ENCODE data around the gene PLA1A.
"Not testable (repeated sequence)": the region's sequence is repeated elsewhere in the genome, so short reads cannot be mapped to it uniquely, and the experiment has no call there.

The PLA1A gene

DNA sequence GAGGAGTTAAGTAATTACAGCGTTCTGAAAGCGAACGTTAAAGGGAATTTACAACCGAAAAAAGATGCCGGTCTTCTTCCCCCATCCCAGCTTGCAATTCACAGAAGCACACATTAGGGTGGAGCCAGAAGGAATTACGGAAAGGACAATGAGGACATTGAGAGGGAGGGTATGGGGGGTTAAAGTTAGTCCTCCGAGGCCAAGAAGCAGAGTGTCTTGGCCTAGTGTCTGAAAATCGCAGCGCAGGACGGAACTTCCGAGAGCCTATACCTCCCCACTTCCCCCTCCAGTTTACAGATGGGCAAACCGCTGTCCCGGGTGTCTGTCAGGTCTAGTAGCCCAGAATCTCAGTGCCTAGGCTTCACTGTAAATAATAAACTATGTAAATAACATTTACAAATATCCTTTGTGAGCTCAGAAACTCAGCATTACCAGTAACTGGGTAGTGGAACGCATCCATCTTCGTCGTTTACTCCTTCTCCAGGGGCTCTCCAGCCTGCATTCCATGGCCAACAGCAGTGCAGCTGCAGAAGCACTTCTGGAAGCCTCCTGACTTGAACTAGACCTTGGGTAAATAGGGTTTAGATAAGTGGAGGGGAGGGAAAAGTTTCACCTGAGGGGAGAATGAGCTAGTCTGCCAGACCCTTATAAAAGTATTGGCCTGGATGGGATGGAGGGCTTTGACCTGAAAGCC, 17.5 kb upstream of the PLA1A start:
- no peak for FAIRE-seq

DNA sequence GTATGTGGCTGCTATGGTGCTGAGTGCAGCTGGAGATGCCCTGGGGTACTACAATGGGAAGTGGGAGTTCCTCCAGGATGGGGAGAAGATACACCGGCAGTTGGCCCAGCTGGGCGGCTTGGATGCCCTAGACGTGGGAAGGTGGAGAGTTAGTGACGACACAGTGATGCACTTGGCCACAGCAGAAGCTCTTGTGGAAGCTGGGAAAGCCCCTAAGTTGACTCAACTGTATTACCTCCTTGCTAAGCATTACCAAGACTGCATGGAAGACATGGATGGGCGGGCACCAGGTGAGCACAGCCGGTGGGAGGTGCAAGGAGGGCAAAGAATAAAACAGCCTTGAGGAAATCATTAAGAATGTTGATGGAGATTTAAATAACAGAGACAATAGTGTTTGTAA, 15.5 kb upstream of the PLA1A start:
- FAIRE-seq = no peak

DNA sequence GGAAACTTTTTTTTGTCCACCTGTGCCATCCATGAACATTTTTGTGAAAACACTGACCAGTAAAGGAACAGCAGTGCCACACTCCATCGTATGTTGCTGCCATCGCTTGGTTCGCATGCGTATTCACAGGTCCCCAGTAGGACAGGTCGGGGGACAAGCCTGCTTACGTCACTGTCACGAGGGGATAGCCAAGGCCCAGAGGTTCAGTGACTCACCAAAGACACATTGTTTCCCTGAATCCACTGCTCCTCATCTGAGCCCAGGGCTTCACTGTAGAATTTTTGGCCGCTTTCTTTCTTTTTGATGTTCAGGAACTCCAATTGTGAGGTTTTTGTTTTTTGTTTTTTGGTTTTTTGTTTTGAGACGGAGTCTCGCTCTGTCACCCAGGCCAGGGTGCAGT, 12.5 kb upstream of the PLA1A start:
- no peak for FAIRE-seq

DNA sequence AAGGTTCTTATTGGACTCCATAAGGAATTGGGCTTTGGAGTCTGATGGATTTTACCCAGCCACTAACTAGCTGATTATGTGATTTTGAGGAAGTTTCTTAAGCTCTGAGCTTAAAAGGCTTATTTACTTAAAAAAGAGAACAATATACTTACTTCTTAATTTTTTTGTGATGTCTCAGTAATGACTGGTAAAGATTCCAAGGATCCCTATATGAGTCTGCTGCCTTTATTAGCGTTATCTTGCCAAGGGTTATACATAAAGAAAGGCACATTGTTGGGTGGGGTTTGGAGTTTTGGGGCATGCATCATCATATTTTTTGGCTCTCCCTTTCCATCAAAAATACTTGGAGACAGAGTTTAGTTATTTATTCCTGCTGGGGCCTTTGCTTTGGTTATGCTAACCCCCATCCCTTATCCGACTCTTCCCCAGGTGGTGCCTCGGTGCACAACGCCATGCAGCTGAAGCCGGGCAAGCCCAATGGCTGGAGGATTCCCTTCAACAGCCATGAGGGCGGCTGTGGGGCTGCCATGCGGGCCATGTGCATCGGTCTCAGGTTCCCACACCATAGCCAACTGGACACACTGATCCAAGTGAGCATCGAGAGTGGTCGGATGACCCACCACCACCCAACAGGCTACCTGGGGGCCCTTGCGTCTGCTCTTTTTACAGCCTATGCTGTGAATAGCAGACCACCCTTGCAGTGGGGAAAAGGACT, 11.7 kb upstream of the PLA1A start:
- FAIRE-seq = no peak

DNA sequence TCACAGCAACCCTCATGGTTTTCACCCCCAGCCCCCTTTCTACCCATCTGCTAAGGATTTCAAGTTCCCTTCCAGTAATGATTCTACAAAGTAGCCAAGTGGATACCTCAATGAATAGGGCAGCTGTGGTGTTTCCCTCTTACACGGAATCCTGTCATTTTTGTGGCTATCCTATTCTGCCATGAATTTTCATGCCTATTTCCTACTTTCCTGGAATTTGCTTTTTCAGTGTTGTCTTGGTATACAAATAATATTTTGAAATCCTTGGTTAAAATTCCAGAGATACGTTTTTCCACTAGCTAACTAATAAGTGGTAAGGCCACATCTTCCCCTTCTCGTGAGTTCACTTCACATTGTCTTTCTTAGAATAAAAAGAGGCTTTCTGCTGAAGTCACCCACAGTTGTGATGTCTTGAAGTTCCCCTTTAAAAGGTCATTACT, 10.9 kb upstream of the PLA1A start:
- FAIRE-seq = no peak

DNA sequence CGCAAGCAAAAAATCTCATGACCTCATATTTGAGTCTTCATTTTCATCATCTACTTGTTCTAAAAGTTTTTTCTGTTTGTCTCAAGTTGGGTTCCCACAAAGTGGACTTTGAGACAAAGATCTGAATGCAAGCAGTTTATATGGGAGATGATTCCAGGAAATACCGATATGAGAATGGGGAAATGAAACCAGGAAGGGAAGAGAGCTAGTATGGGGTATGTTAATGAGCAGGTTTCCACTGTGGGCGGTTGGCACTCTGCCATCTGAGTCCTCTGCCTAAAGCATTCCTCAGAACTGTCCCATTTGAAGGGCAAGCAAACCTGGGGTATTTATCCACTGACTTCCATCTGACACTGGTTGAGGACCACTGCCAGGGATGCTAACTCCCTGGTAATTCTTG, 9.6 kb upstream of the PLA1A start:
- FAIRE-seq = no peak

DNA sequence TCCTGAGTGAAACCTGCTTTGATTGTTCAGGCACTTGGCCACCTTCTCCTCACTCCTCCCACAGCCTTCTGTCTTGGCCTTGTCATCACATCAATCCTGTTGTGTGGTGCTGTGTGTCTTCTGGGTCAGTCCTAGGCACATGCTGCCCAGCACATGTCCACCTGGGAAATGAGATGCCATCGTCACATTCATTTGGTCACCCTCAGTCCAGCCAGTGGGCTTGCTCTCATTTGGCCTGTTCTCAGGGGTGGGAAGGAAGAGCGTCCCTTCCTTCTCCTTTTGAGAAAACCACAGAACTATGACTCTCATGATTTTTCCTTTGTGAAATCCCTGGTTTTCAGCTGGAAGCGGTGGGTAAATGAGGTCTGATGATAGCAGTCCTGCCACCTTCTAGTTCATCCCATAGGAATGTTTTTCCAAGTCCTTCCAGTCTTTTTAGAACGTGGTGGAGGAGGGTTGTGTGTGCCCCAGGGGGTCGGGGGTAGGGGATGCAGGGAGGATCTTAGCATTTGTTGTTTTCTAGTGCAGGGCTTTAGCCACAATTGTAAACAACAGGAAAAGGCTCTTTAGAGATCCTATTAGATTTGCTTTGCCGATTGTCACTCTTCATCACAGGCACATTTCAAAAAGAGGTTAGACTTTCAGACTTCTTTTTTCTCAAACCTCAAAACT, 8.4 kb upstream of the PLA1A start:
- no peak for FAIRE-seq

DNA sequence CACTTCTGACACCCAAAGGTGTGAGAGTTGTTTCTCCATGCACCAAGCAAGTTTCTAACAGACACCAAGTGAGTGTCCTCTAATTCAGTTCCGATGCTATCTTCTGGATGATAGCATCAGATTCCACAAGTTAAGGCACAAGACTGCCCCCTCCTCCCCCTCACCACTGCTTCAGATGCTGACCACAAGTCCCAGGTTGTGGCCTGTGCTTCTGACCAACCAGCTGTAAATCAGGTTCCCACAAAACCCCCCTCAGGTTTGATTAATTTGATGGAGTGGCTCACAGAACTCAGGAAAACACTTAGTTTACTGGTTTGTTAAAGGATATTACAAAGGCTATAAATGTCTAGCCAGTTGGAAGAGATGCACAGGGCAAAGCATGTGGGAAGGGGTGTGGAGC, 7.0 kb upstream of the PLA1A start:
- FAIRE-seq = no peak

DNA sequence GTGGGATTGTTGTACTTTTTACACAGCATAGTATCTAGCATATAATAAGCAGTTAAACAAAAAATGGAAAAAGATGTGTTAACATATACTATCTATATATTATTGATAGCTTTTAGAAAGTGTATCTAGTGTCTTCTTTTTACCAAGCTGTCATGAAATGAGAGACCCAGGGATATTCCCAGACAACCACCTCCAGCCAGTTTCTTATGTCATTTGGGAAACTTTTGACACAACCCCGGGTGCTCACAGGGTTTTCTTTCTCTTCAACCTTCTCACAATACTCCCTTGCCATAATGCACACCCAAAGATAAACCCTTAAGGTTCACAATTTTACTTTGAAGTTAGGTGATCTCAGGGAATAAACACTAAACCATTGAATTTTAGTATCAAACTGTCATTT, 4.8 kb upstream of the PLA1A start:
- no peak for FAIRE-seq

DNA sequence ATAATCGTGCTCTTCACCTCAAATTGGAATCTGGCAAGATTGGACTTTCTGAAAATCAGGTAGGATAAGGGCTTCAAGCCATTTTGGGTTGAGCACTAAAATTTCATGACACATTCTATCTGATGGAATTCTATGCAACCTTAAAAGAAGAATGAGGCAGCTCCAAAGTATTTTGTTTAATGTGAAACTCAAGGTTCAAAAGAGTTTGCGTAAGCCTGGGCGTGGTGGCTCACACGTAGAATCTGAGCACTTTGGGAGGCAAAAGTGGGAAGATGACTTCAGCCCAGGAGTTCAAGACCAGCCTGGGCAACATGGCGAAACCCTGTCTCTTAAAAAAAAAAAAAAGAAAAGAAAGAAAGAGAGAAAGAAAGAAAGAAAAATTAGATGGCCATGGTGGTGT, 3.6 kb upstream of the PLA1A start:
- no peak for FAIRE-seq

DNA sequence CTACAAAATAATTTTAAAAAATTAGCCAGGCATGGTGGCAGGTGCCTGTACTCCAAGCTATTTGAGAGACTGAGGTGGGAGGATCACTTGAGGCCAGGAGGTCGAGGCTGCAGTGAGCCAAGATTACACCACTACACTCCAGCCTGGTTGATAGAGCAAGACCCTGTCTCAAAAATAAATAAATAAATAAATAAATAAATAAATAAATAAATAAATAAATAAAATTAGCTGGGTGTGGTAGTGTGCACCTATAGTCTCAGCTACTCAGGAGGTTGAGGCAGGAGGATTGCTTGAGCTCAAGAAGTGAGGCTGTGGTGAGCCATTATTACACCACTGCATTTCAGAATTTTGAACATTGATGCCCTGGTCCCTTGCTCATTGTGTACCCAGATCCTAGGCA, 2.8 kb upstream of the PLA1A start:
- FAIRE-seq = not testable (repeated sequence)

DNA sequence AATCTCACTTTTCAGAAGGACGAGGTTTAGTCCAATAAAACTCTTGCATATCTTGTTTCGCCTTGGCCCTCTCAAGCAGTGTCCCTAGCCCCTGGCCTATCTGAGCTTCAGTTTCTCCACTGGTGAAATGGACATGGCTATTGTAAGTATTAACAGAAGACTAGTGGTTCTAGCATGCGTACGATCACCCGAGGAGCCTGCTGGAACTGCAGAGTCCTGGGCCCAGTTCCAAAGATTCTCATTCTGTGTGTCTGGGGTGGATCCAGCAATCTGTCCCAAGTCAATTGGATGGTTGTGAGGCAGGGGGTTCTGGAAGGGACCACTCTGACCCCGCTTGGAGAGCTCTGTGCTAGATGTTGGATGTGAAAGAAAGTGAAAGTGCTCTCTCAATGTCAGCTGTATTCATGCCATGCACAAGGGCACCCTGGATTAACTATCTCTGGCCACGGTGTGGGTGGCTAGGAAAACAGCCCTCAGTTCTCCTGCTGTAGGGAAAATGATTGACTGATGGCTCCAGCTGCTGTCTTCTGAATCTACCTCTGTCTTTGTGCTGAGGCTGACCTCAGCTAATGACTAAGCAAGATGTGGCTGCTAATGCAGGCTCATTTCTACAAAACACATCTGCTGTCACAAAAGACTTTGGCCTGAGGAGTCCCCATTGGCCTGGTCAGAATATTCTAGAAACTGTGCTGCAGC, 1.9 kb upstream of the PLA1A start:
- no peak for FAIRE-seq

DNA sequence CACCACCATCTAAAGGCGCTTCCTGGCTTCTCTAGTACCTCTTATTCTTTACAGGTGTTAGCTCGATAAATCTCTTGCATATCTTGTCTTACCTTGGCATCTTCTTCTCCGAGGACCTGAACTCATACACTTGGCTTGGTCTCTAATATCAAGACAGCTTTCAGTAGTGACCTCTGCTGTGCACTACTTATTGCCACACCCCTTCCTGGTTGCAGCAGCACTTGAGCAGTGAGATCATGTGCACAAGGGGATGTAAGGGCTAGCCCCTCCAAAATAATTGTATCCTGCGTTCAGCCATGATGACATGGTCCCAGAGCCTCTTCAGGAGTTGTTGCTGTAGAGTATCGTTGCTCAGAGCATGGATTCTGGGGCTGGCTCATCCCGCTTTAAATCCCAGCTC, 1.3 kb upstream of the PLA1A start:
- FAIRE-seq = no peak

DNA sequence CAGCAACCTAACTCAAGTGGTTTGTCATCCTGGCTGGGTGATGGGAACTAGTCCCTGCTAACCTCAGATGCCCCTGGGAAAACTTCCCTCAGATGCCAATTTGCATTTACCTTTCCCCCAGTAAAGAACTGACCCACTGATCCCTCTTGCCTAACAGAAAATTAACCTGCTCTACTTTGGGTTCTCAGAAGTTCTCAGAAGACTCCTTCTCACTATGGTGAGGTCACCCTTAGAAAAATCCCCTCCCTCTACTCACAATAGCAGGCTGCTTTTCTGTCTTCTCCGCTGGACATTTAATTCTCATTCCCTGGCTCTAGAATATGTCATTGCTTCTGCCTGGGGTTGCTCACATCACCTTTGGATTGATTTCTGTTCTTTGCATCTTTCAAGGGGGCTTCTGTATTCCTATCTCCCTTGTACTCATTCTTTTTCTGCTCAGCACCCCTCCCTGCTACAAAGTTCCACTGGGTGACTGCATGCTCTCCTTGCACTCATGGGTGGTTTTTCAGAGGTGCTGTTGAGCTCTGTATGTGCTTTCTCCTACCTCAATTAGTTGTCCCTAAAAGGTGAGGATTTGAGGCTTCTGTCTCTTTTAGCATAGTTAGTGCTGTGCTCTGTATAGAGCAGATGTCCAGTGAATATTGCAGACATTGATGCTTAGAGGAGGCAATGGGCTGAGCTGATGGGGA, 869 bp downstream of the PLA1A start:
- no peak for FAIRE-seq

DNA sequence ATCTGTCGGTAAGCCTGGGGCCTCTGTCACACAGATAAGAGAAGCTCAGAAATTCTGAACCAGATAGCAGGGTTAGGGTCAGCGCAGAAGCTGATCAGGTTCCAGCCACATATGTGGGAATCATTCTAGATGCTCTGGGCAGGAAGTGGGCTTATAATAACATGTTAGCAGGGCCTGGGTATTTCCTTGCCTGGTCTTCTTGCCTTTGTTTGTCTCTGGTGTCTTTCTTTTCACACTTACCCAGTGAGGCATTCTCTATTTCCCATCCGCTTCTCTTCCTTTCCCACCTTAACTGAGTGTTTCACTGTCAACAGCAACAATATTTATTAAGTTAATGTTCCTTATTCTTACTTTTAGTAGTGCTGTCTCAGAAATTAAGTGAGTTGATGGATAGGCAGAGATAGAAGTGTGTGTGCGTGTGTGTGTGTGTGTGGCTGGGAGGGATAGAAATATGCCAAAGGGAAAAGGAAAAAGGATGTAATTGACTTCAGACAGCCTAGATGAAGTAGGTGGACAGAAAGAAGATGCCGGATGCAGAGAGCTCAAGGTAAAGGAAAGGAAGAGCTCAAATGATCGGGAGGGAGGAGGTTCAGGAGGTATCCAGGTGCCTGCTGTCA, 2.0 kb downstream of the PLA1A start:
- FAIRE-seq = no peak

DNA sequence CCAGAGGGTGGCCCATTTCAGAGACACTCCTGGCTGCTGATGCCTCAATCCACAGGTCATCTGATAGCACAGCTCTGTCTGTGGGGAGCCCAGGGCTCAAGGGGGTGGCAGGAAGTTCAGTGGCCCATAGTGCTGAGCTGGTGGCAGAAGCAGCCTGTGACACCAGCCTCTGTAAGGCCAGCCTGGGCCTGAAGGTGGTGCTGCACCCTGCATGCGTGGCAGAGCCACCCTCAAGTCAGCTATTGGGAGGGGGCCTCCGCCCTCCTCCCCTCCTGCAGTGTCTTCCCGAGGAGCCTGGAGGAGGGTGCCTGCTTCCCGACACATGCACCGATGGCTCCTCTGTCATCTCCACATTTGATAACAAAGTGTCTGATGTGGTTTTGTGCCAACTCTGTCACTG, 3.0 kb downstream of the PLA1A start:
- FAIRE-seq = no peak

DNA sequence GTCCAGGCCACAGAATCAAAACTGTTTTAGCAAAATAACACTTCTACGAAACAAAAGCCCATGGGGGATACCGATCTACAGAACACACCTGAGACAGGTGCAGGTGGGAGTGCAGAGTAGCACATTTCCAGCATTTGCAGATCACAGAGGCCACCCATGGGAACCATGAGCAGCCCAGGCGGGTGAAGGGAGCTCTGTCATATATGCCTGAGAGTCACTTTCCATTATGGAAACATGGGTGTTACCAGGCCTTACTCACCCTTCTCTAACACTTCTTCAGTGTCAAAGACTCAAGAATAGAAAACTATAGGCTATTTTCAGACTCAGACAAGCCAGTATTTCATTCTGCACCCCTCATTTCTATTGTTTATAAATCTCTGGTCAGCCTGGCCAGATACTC, 3.5 kb downstream of the PLA1A start:
- FAIRE-seq = no peak

DNA sequence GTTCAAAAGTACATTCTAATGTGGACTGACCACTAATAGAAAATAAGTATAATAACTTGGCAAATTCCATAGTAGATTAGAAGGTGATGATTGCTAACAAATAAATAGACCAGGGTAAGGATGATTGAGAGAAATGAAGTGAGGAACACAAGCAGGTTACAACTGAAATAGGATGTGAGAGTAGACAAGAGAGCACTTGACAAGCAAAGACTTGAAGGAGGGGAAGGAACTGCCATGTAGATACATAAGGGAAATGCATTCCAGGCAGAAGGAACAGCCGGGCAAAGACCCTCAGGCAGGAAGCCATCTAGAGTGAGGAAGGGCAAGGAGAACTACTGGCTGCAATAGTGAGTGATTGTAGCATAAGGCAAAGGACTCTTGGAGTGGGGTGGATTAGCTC, 5.0 kb downstream of the PLA1A start:
- FAIRE-seq = no peak

DNA sequence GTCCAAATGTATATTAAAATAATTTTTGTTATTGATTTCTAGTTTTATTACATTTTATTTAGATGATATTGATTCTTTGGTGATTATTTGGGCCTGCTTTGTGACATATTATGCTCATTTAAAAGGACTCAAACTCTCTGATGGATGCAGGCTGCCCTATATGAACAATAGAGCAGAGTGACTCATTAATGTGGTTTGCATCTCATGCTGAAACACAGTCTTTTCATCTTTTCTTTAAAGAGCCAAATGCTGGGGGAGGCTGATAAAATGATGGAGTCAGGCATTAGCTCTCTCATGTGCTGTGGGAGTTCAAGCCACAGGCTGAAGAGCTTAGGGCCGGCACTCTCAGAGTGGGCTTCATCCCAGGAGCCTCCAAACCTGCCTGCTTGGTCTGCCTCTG, 7.2 kb downstream of the PLA1A start:
- no peak for FAIRE-seq

DNA sequence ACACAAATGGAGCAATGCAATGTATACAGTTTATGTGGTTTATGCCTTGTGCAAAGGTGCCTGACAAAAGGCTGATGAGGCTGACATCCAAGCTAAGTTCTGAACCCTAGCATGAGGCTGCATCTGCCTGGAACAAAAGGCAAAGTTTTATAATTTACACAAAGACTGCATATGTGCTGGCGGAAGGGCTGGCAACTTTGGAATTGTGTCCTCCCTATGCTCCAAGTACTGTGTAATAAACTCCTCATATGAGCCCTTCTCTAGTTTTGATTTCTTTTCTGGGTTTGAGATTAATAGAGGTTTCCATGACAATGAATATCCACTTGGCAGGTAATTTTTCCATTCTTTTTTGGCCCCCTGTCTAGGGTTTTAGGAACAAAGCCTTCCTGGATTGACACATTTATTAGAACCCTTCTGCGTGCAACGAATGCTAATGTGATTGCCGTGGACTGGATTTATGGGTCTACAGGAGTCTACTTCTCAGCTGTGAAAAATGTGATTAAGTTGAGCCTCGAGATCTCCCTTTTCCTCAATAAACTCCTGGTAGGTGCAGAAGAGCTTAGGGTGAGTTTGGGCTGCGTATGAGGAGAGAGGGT, 10.8 kb downstream of the PLA1A start:
- FAIRE-seq = no peak

DNA sequence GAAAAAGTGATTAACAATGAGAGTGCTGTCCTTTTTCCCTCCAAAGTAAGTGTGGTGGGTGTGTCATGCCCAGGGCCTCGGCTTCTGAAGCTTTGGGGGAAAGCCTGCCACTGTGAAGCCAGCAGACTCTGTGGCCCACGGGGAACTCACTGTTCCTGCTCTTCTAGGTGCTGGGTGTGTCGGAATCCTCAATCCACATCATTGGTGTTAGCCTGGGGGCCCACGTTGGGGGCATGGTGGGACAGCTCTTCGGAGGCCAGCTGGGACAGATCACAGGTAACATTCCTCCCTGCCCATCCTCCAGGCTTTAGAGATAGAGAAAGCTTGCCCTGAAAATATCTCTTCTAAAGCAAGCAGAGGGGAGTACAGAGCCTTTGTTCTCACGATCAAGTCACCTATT, 11.6 kb downstream of the PLA1A start:
- no peak for FAIRE-seq

DNA sequence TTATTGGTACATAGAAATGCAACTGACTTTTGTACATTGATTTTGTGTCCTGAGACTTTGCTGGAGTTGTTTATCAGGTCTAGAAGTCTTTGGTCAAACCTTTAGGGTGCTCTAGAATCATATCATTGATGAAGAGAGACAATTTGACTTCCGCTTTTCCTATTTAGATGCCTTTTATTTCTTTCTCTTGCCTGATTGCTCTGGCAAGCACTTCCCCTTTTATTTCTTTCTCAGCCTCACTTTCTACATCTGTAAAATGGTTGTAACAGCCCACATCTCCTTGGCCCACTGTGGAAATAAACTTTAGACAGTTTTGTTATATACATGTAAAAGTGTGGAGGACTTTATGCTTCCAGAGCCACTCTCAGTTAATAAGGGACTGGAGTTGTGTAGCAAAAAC, 14.0 kb downstream of the PLA1A start:
- no peak for FAIRE-seq
